ENCODE data around the gene TBCK. TPM values are rescaled to one million over a fixed set of nuclear protein-coding genes. Genes with fewer than 3 reads are reported as not detected.

Gene TBCK
- total and polyA plus RNA-seq, 2 of the 13 experiments (the other 11 are each of a cell fraction or from before 2014, with no cell fraction given) = 51.0 to 62.4 TPM

- TF ChIP-seq FOXP4 (CRISPR knock-in tag; IDR thresholded peaks at IDR 0.05) = peak; percentile 88
- TF ChIP-seq TCF7 (IDR thresholded peaks at IDR 0.05; ENCODE audit: low read depth) = peak; percentile 71; the same call in 1 of the 2 replicates
- TF ChIP-seq ZNF710 (CRISPR knock-in tag; IDR thresholded peaks at IDR 0.05; ENCODE audit: borderline replicate concordance) = 0 out of 2 replicates have a peak, but pooled peaks have one; percentile 35
- no peak for TF ChIP-seq ZSCAN21 (CRISPR knock-in tag; IDR thresholded peaks at IDR 0.05; ENCODE audit: borderline replicate concordance)
- TF ChIP-seq ZNF567 (CRISPR knock-in tag; IDR thresholded peaks at IDR 0.05; ENCODE audit: borderline replicate concordance) = no peak
- no peak for TF ChIP-seq KLF15 (CRISPR knock-in tag; IDR thresholded peaks at IDR 0.05; ENCODE audit: borderline replicate concordance)
- no peak for TF ChIP-seq RELA (CRISPR knock-in tag; IDR thresholded peaks at IDR 0.05)
- TF ChIP-seq STAG1 (CRISPR knock-in tag; IDR thresholded peaks at IDR 0.05) = peak; percentile 28; the same call in 1 of the 2 replicates
- no peak for TF ChIP-seq ZNF747 (CRISPR knock-in tag; IDR thresholded peaks at IDR 0.05; ENCODE audit: borderline replicate concordance)
- peak; percentile 81; the same call in 1 of the 2 replicates for TF ChIP-seq ZSCAN5A (CRISPR knock-in tag; IDR thresholded peaks at IDR 0.05; ENCODE audit: borderline replicate concordance)
- no peak for TF ChIP-seq TCF12 (IDR thresholded peaks at IDR 0.05)
- TF ChIP-seq TCF12 (CRISPR knock-in tag; IDR thresholded peaks at IDR 0.05) = no peak
- TF ChIP-seq ZNF264 (CRISPR knock-in tag; IDR thresholded peaks at IDR 0.05) = peak; percentile 39; the same call in 1 of the 2 replicates
- TF ChIP-seq TBX2 (CRISPR knock-in tag; IDR thresholded peaks at IDR 0.05; ENCODE audit: borderline replicate concordance) = peak; percentile 65; the same call in 1 of the 2 replicates
- peak; percentile 29 for TF ChIP-seq PHF5A (CRISPR knock-in tag; IDR thresholded peaks at IDR 0.05; ENCODE audit: low read depth, unreplicated experiment)
- peak; percentile 60 for TF ChIP-seq RARA (CRISPR knock-in tag; IDR thresholded peaks at IDR 0.05)
- no peak for TF ChIP-seq ETV6 (CRISPR knock-in tag; conservative IDR thresholded peaks at IDR 0.05)
- TF ChIP-seq SP2 (CRISPR knock-in tag; IDR thresholded peaks at IDR 0.05) = no peak
- peak; percentile 69; the same call in 1 of the 2 replicates for TF ChIP-seq ZNF503 (CRISPR knock-in tag; IDR thresholded peaks at IDR 0.05)
- TF ChIP-seq ZSCAN25 (CRISPR knock-in tag; IDR thresholded peaks at IDR 0.05) = peak; percentile 40; the same call in 1 of the 2 replicates
- peak; percentile 66 for TF ChIP-seq MAX (IDR thresholded peaks at IDR 0.05)
- peak; percentile 76; the same call in 1 of the 2 replicates for TF ChIP-seq SIX1 (CRISPR knock-in tag; IDR thresholded peaks at IDR 0.05; ENCODE audit: borderline replicate concordance)
These were observed 317.6 kb downstream of the TBCK start (continued) for GRCh38 chr4:105998171-105999063.
